ENCODE measurements around the gene NDE1. TPM values are rescaled to one million over a fixed set of nuclear protein-coding genes. Genes with fewer than 3 reads are reported as not detected.

Gene NDE1
- total and polyA plus RNA-seq, 9 of the 15 experiments (the other 6 are each of a cell fraction or from before 2014, with no cell fraction given) = 3.1 to 59.9 (median 30.0) TPM

DNA sequence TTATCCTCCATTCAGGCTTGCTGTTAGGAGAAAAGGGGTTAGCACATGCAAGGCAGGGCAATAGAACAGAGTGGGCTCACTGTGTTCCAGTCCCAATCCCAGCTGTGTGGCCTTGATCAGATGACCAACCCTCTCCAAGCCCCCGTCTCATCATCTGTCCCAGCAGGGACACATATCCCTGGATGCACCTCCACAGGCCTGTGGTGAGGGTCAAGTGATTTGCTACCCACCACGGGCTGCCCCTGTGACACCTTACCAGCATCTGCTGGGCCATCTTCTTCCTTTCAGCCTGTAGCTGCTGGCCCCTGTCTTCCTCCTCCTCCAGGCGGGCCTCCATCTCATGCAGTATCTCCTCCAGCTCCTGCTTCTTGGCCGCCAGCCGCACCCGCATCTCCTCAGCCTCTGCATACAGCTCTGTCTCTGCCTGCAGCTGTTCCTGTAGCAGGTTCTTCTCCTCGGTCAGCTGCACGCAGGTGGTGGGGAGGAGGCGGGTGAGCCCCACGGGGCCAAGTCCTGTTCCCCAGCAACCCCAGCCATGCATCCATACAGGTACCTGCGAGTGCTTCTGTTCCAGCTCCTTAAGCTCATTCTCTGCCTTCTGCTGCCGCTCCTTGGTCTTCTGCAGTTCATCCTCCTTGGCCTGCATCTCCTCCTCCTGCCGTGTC, 91.3 kb downstream of the NDE1 start (continued):
- TF ChIP-seq ZNF318 (IDR thresholded peaks at IDR 0.05; ENCODE audit: borderline replicate concordance in 1 of 2, low read depth in 1 of 2) (no peak), SPI1 (IDR thresholded peaks at IDR 0.05; ENCODE audit: borderline replicate concordance, low read depth, low read length) (no peak), RAD21 (CRISPR knock-in tag; conservative IDR thresholded peaks at IDR 0.05 in 1 of 2, IDR thresholded peaks at IDR 0.05 in 1 of 2) (no peak), E2F4 (CRISPR knock-in tag; IDR thresholded peaks at IDR 0.05; ENCODE audit: low read depth) (no peak), BRD9 (IDR thresholded peaks at IDR 0.05; ENCODE audit: low read depth, partially characterized antibody) (no peak), ZNF644 (tag; IDR thresholded peaks at IDR 0.05; ENCODE audit: low read depth) (no peak)
- TF ChIP-seq, protein P1, sequence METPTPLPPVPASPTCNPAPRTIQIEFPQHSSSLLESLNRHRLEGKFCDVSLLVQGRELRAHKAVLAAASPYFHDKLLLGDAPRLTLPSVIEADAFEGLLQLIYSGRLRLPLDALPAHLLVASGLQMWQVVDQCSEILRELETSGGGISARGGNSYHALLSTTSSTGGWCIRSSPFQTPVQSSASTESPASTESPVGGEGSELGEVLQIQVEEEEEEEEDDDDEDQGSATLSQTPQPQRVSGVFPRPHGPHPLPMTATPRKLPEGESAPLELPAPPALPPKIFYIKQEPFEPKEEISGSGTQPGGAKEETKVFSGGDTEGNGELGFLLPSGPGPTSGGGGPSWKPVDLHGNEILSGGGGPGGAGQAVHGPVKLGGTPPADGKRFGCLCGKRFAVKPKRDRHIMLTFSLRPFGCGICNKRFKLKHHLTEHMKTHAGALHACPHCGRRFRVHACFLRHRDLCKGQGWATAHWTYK (CRISPR knock-in tag; IDR thresholded peaks at IDR 0.05) = no peak
